CD4-positive, alpha-beta T cell treated with Interleukin-2 at 100 ng/mL for 4 hours (primary cell): ENCODE measurements around the gene CALR3.
"Not testable (repeated sequence)": the region's sequence is repeated elsewhere in the genome, so short reads cannot be mapped to it uniquely, and the experiment has no call there.

Source experiments
- DNase-seq: peaks from one replicate; pipeline ENCODE4 v3.0.0-alpha.2; 2020; ENCODE audit warnings: low spot score

The CALR3 gene

GRCh38 chr19:16495982-16496612 is at the start of gene CALR3, which contains the start of gene C19orf44:
Gene CALR3, minus strand, starts transcription at chr19:16496167. Its CDS starts 38 bp downstream, at chr19:16496129.
Gene C19orf44, plus strand, starts transcription at chr19:16496394. Its CDS starts 4,399 bp downstream, at chr19:16500793.
- peak; percentile 97 for DNase-seq

- no peak for DNase-seq
These were observed 48.7 kb upstream of the CALR3 start for GRCh38 chr19:16544473-16545231.

DNA sequence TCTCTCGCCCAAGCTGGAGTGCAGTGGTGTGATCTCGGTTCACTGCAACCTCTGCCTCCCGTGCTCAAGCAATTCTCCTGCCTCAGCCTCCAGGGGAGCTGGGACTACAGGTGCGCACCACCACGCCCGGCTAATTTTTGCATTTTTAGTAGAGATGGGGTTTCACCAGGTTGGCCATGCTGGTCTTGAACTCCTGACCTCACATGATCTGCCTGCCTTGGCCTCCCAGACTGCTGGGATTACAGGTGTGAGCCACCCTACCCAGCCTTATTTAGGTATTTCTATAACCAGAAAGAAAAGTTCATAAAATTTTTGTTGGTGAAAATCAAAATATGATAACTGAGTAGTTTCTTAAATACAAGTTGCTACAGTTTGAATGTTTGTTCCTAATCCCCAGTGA is 47.8 kb upstream of the CALR3 start:
- DNase-seq = not testable (repeated sequence)

DNA sequence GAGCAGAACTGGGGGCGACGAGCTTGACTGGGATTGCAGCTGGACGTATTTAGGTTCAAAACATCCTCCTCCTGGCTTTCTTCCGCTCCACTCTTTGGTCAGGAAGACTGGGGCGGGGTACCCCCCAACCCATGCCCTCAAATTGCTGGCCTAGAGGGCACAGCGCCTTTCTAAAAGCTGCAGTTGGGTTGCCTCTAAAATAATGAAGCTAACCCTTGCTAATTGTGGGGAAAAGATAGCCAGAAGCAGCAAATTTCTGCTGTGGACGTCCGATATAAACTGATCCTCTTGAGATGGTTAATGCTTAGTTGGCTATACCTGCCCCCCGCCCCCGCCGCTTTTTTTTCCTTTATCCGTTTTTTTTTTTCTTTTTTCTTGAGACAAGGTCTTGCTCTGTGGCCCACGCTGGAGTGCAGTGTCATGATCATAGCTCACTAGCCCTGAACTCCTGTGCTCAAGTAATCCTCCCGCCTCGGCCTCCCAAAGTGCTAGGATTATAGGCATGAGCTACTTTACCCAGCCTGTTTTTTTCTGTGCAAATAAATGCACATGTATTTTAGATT is 47.0 kb upstream of the CALR3 start:
- DNase-seq = no peak

DNA sequence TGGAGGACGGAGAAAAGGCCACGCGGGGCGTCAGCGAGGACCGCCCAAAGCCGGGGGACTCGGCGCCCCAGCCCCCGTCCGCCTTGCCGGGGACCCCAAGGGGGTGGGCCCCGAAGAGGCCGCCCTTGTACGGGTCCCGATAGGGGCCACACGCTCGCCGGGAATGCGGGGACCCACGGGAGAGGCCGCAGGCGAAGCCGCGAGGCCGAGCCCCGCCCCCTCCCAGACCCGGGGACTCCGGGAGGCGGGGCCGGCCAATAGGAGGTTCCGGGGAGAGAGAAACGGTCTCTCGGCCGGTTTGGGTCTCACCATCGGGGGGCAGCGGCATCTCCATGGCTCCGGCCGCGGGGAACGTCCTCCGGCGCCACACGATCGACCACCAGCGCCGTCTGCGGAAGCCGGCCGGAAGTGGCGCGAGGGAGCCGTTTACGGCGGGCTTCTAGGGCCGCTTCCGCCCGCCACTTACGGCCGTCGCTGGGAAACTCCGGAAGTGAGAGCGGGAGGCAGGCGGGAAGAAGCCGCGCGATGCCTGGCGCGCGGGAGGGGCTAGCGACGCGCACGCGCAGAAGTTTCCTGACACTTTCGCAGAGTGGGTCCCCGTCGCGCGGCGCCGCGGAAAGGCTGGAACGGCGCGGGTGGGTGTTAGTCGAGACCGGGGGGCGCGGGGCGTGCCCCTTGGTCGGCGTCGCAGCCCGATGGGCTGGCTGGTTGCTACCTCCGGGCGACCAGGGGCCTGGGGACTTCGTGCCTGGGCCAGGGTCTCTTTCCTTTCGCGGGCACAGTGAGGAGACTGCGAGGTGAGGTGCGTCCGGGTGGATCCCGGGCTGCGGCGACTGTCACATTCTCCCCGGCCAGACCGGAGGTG is 46.3 kb upstream of the CALR3 start, which contains the start of gene CHERP:
CHERP (minus strand) TSS at position 393 of the 865 bp plus-strand sequence; CDS start at position 334, 59 bp downstream.
- peak; percentile 94 for DNase-seq

- DNase-seq = peak; percentile 1
These were observed 45.6 kb upstream of the CALR3 start for GRCh38 chr19:16541526-16542044.

DNA sequence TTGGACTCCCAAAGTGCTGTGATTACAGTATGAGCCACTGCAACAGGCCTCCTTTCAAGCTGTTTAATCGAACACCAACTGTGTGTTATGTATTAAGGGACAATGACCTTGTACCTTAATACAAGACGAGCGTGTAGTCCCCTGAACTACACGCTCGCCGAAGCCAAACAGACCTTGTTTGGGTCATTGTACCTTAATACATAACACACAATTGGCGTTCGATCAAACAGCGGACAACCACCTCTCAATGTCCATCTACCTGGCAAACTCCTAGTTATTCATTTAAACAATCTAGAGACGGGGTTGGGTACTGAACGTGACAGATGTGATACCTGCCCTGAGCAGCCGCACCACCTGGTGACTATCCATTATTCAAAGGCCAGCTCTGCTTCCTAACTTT is 45.0 kb upstream of the CALR3 start:
- no peak for DNase-seq

GRCh38 chr19:16537111-16537510 is 41.1 kb upstream of the CALR3 start:
- no peak for DNase-seq

GRCh38 chr19:16536130-16536529 is 40.2 kb upstream of the CALR3 start:
- no peak for DNase-seq

DNA sequence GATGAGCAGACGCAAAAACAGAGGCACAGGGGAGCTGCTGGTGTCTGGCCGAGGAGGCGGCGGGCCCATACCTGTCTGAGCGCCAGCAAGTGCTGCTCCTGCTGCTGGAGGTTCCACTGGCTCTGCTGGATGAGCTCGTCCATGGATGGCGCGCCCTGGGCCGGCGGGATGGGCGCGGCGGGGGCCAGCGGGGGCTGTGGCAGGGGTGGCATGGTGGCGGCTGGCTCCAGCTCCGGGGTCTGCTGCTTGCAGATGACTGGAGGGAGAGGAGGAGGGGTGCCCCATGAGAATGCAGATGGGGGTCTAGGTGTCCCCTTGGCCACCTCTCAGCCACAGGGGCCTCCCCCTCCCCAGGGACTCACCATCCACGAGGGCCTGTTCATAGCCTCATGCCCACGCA is 39.4 kb upstream of the CALR3 start:
- DNase-seq = no peak

- no peak for DNase-seq
These were observed 36.7 kb upstream of the CALR3 start for GRCh38 chr19:16532440-16533234.

GRCh38 chr19:16531380-16531669 is 35.4 kb upstream of the CALR3 start:
- DNase-seq = no peak

- no peak for DNase-seq
These were observed 34.8 kb upstream of the CALR3 start for GRCh38 chr19:16530540-16531379.

- no peak for DNase-seq
These were observed 33.6 kb upstream of the CALR3 start for GRCh38 chr19:16529466-16530144.

GRCh38 chr19:16527971-16528521 is 32.1 kb upstream of the CALR3 start:
- peak; percentile 45 for DNase-seq

DNA sequence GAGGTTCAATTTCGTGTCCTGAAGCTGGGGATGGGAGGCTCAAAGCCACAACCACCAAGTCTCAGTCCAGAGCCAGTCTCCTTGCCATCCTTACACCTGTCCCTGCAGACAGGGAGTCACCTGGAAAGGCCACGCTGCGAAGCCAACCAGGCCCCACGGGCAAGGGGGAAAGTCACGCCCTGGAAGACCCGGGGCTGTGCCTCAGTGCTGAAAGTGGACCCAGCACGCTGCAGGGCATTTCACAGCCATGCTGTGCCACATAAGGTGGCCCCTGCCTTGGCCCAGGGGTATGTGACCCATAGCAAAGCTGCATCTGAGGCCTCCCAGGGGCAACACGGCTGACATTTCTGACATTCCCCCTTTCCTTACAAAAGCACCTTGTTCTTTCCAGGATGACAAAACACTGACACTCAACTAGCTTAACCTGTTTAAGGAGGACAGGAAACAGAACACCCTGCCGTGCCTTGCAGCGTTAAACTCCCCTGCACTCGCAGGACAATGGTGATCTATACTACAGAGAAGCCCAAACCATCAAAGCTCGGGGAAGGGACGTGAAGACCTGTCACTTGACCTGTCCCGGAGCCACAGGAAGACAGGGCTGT is 31.5 kb upstream of the CALR3 start:
- DNase-seq = no peak

DNA sequence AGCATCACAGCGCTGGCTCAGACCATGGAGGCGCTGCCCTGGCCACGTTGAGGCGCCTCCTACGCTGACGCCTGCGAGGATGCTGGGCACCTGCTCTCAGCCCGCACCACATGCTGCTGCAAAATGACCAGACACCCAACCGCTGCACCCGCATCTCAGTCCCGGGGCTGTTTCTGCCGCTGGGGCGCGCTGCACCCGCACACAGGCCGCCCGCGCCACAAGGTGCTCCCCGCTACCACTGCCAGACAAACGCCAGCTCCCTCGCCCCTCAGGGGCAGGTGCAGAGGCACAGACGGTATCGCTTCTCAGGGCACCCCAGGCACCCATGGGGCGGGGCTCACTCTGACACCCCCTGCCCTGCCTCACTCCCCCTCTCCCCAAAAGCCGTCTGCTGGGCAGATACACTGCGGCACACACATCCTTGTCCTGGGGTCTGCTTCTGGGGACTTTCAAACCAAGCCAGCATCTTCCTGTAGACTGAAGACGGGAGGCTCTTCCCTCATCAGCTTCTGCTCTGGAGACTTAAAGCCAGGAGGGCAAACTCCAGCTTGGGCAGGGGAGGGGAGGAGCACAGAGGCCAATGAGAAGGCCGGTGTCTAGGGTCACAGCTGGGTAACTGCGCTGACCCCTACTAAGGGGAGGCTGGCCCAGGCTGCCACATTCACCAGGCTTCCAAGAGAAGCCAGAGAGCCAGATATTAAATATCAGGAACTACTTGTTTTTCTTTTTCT is 29.9 kb upstream of the CALR3 start:
- DNase-seq = no peak

- DNase-seq = no peak
These were observed 29.2 kb upstream of the CALR3 start for GRCh38 chr19:16524991-16525734.
